ENCODE measurements around the gene CPSF4. TPM values are rescaled to one million over a fixed set of nuclear protein-coding genes. Genes with fewer than 3 reads are reported as not detected.
A peak's percentile ranks its signal among the peaks of the same experiment; 100 is the strongest.

Gene CPSF4
- polyA plus RNA-seq, 3 donors = 11.6 to 56.3 (median 12.3) TPM

DNA sequence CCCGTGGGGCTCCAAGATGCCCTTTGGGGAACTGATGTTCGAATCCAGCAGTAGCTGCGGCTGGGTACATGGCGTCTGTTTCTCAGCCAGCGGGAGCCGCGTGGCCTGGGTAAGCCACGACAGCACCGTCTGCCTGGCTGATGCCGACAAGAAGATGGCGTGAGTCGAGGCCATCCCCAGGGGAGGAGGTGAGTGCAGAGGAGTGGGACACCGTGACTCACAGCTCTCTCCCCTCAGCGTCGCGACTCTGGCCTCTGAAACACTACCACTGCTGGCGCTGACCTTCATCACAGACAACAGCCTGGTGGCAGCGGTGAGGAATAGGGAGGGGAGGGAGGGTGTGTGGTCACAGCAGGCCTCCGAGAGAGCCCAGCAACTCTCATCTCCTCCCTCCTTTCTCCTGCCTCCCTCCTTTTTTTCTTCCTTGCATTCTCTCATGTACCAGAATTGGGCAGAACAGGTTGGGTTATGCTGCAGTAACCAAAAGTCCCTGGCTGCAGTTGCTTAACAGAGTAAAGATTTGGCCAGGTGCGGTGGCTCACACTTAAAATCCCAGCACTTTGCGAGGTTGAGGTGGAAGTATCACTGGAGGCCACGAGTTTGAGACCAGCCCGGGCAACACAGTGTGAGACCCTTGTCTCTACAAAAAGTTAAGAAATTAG lies 47.7 kb upstream of the CPSF4 start:
- Histone ChIP-seq H2AFZ (ENCODE audit: insufficient read depth, low read depth, low read length, poor library complexity, severe bottlenecking) (no peak overlapping the region), H3K27me3 (ENCODE audit: control insufficient read depth in 2 of 2, insufficient read depth in 2 of 2, low read length in 2 of 2) (no peaks in the 10 kb centered on the region), H3K4me3 (replicated peaks in 1 of 3; ENCODE audit: low read depth in 2 of 3, low read length in 3 of 3) (no peak overlapping the region), H4K20me1 (ENCODE audit: insufficient read depth, low read length) (peaks cover 100% of the 10 kb centered on the region), H3K27ac (ENCODE audit: low read depth in 1 of 2, low read length in 2 of 2) (peak overlapping the region in 1 of 2 donors; percentile 31), H3K4me2 (replicated peaks; ENCODE audit: extremely low read depth, low read length, poor library complexity, severe bottlenecking) (no peak overlapping the region), H3K79me2 (ENCODE audit: insufficient read depth, low read length) (peaks cover 94% of the 10 kb centered on the region), H3K36me3 (replicated peaks in 1 of 2; ENCODE audit: control insufficient read depth in 1 of 2, insufficient read depth in 2 of 2, low read length in 2 of 2) (peaks cover 91 to 97% of the 10 kb centered on the region in 2 donors), H3K9ac (ENCODE audit: insufficient read depth, low read length, poor library complexity, severe bottlenecking) (no peak overlapping the region), H3K9me3 (replicated peaks in 1 of 2; ENCODE audit: control insufficient read depth in 1 of 2, insufficient read depth in 1 of 2, low read length in 2 of 2) (no peaks in the 10 kb centered on the region), H3K4me1 (ENCODE audit: control insufficient read depth in 1 of 2, insufficient read depth in 2 of 2, low read length in 2 of 2) (peaks cover 12 to 42% of the 10 kb centered on the region in 2 donors)
- 94% methylated on average over 13 of the region's 23 CpGs for WGBS (ENCODE audit: insufficient coverage)
- H3K4me1 Mint-ChIP-seq = peaks cover 33% of the 10 kb centered on the region
- intact Hi-C loops (cut with micrococcal nuclease) = no loop called here
- peaks cover 73 to 99% of the 10 kb centered on the region in 2 donors for H3K36me3 Mint-ChIP-seq
- H3K9me3 Mint-ChIP-seq = no peaks in the 10 kb centered on the region
- peaks cover 0 to 2% (median 0%) of the 10 kb centered on the region in 3 donors for H3K27me3 Mint-ChIP-seq (ENCODE audit: low read depth in 3 of 3)
- TF ChIP-seq, protein P1, sequence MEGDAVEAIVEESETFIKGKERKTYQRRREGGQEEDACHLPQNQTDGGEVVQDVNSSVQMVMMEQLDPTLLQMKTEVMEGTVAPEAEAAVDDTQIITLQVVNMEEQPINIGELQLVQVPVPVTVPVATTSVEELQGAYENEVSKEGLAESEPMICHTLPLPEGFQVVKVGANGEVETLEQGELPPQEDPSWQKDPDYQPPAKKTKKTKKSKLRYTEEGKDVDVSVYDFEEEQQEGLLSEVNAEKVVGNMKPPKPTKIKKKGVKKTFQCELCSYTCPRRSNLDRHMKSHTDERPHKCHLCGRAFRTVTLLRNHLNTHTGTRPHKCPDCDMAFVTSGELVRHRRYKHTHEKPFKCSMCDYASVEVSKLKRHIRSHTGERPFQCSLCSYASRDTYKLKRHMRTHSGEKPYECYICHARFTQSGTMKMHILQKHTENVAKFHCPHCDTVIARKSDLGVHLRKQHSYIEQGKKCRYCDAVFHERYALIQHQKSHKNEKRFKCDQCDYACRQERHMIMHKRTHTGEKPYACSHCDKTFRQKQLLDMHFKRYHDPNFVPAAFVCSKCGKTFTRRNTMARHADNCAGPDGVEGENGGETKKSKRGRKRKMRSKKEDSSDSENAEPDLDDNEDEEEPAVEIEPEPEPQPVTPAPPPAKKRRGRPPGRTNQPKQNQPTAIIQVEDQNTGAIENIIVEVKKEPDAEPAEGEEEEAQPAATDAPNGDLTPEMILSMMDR (IDR thresholded peaks at IDR 0.05) = no peak
- DNase-seq = no peak
- peak overlapping the region in 2 of 7 donors; percentile 15 to 46 for H3K27ac Mint-ChIP-seq
- H3K4me3 Mint-ChIP-seq = no peak overlapping the region

DNA sequence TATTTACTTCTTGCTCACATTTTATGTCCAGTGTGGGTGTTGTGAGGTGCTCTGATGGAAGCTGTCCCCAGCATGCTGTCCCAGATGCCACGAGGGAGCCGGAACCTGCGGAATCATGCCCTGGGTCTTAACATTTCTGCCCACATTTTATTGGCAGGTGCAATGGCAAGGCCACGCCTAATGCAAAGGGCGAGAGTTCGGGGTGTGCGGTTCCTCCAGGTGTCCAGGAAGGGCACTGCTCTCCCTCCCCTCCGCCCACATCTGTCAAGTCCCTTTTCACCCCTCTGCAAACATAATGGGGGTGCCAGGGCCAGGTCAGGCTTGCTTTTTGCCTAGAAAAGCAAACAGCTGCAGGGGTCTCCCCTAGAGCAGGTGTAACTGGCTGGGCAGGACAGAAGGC lies 46.7 kb upstream of the CPSF4 start:
- H3K27me3 ChIP-seq (ENCODE audit: control insufficient read depth in 2 of 2, insufficient read depth in 2 of 2, low read length in 2 of 2) = no peaks in the 10 kb centered on the region
- no peaks in the 10 kb centered on the region for H3K9me3 ChIP-seq (replicated peaks in 1 of 2; ENCODE audit: control insufficient read depth in 1 of 2, insufficient read depth in 1 of 2, low read length in 2 of 2)
- no peak for DNase-seq
- peaks cover 73 to 99% of the 10 kb centered on the region in 2 donors for H3K36me3 Mint-ChIP-seq
- peaks cover 0 to 2% (median 0%) of the 10 kb centered on the region in 3 donors for H3K27me3 Mint-ChIP-seq (ENCODE audit: low read depth in 3 of 3)
- no peak overlapping the region for H3K4me3 Mint-ChIP-seq
- TF ChIP-seq, protein P1 (IDR thresholded peaks at IDR 0.05) = no peak
- H3K9ac ChIP-seq (ENCODE audit: insufficient read depth, low read length, poor library complexity, severe bottlenecking) = no peak overlapping the region
- 88% methylated on average over 8 of the region's 8 CpGs for WGBS (ENCODE audit: insufficient coverage)
- no peaks in the 10 kb centered on the region for H3K9me3 Mint-ChIP-seq
- H3K27ac ChIP-seq (ENCODE audit: low read depth in 1 of 2, low read length in 2 of 2) = peak overlapping the region in 1 of 2 donors; percentile 65
- H3K27ac Mint-ChIP-seq = peak overlapping the region in 5 of 7 donors; percentile 15 to 80 (median 54)
- H3K4me1 Mint-ChIP-seq = peaks cover 29% of the 10 kb centered on the region
- intact Hi-C loops (cut with micrococcal nuclease) = no loop called here
- H3K36me3 ChIP-seq (replicated peaks in 1 of 2; ENCODE audit: control insufficient read depth in 1 of 2, insufficient read depth in 2 of 2, low read length in 2 of 2) = peaks cover 90 to 97% of the 10 kb centered on the region in 2 donors
- H3K4me1 ChIP-seq (ENCODE audit: control insufficient read depth in 1 of 2, insufficient read depth in 2 of 2, low read length in 2 of 2) = peaks cover 12 to 32% of the 10 kb centered on the region in 2 donors
- H2AFZ ChIP-seq (ENCODE audit: insufficient read depth, low read depth, low read length, poor library complexity, severe bottlenecking) = no peak overlapping the region
- peaks cover 100% of the 10 kb centered on the region for H4K20me1 ChIP-seq (ENCODE audit: insufficient read depth, low read length)
- H3K79me2 ChIP-seq (ENCODE audit: insufficient read depth, low read length) = peaks cover 85% of the 10 kb centered on the region
- no peak overlapping the region for H3K4me2 ChIP-seq (replicated peaks; ENCODE audit: extremely low read depth, low read length, poor library complexity, severe bottlenecking)
- no peak overlapping the region for H3K4me3 ChIP-seq (replicated peaks in 1 of 3; ENCODE audit: low read depth in 2 of 3, low read length in 3 of 3)
